NCI-H2107 treated with DMSO at 0.1 percent for 48 hours (cell line): ENCODE measurements around the gene HSD11B1.
"Not testable (repeated sequence)": the region's sequence is repeated elsewhere in the genome, so short reads cannot be mapped to it uniquely, and the experiment has no call there.

ENCODE experiments used
- DNase-seq: peaks from one replicate; lab custom pipeline; 2025; ENCODE audit not compliant: unreplicated experiment; lab: John Stamatoyannopoulos, UW

The HSD11B1 gene

GRCh38 chr1:209689477-209689876 is 15.2 kb upstream of the HSD11B1 start:
- no peak for DNase-seq

GRCh38 chr1:209691237-209691636 is 13.4 kb upstream of the HSD11B1 start:
- no peak for DNase-seq

GRCh38 chr1:209692296-209692695 is 12.3 kb upstream of the HSD11B1 start:
- DNase-seq: no peak

GRCh38 chr1:209692745-209693504 is 11.7 kb upstream of the HSD11B1 start:
- DNase-seq: peak; percentile 60

- no peak for DNase-seq
Measured at GRCh38 chr1:209696673-209697072, 8.0 kb upstream of the HSD11B1 start.

GRCh38 chr1:209697126-209697525 is 7.5 kb upstream of the HSD11B1 start:
- no peak for DNase-seq

- not testable (repeated sequence) for DNase-seq
Measured at GRCh38 chr1:209700686-209701085, 4.0 kb upstream of the HSD11B1 start.

GRCh38 chr1:209702832-209703231 is 1.8 kb upstream of the HSD11B1 start:
- no peak for DNase-seq

- DNase-seq: no peak
Measured at GRCh38 chr1:209703834-209704504, 677 bp upstream of the HSD11B1 start.

GRCh38 chr1:209705033-209705598 is 470 bp downstream of the HSD11B1 start:
- no peak for DNase-seq

GRCh38 chr1:209706622-209707021 is 2.0 kb downstream of the HSD11B1 start:
- no peak for DNase-seq

- no peak for DNase-seq
Measured at GRCh38 chr1:209707308-209707707, 2.7 kb downstream of the HSD11B1 start.

GRCh38 chr1:209708297-209708696 is 3.7 kb downstream of the HSD11B1 start:
- DNase-seq: no peak

- no peak for DNase-seq
Measured at GRCh38 chr1:209710093-209710492, 5.4 kb downstream of the HSD11B1 start.

- no peak for DNase-seq
Measured at GRCh38 chr1:209710847-209711246, 6.2 kb downstream of the HSD11B1 start.

- DNase-seq: no peak
Measured at GRCh38 chr1:209714338-209714737, 9.7 kb downstream of the HSD11B1 start.

- DNase-seq: no peak
Measured at GRCh38 chr1:209715314-209715713, 10.7 kb downstream of the HSD11B1 start.

GRCh38 chr1:209717818-209718217 is 13.2 kb downstream of the HSD11B1 start:
- no peak for DNase-seq

GRCh38 chr1:209720326-209720725 is 15.7 kb downstream of the HSD11B1 start:
- no peak for DNase-seq

GRCh38 chr1:209720826-209721225 is 16.2 kb downstream of the HSD11B1 start:
- DNase-seq: no peak

GRCh38 chr1:209721323-209721722 is 16.7 kb downstream of the HSD11B1 start:
- DNase-seq: no peak

- no peak for DNase-seq
Measured at GRCh38 chr1:209723265-209723664, 18.6 kb downstream of the HSD11B1 start.
